HG02840 (cell line): ENCODE data around the gene TSKS.

Source experiments
- ATAC-seq: cut with Tn5 transposase; IDR thresholded peaks from one replicate; pipeline ENCODE4 v1.9.1; 2021; ENCODE audit warnings: mild to moderate bottlenecking, moderate library complexity, moderate number of reproducible peaks; ENCODE audit not compliant: unreplicated experiment, low FRiP score

The TSKS gene

GRCh38 chr19:49763230-49763629, at the start of gene TSKS:
TSKS (minus strand) TSS chr19:49763306; CDS start chr19:49763247, 59 bp downstream.
- ATAC-seq = no peak

- no peak for ATAC-seq
These were observed 49.4 kb upstream of the TSKS start for GRCh38 chr19:49812452-49812996.

GRCh38 chr19:49811328-49811727, 48.2 kb upstream of the TSKS start:
- no peak for ATAC-seq

- no peak for ATAC-seq
These were observed 46.9 kb upstream of the TSKS start for GRCh38 chr19:49809941-49810389.

GRCh38 chr19:49809160-49809940, 46.2 kb upstream of the TSKS start:
- ATAC-seq = no peak

- ATAC-seq = no peak
These were observed 45.6 kb upstream of the TSKS start for GRCh38 chr19:49808711-49809159.

- no peak for ATAC-seq
These were observed 45.0 kb upstream of the TSKS start for GRCh38 chr19:49807904-49808675.

GRCh38 chr19:49807058-49807903, 44.2 kb upstream of the TSKS start:
- no peak for ATAC-seq

GRCh38 chr19:49806620-49806959, 43.5 kb upstream of the TSKS start:
- ATAC-seq = no peak

- ATAC-seq = no peak
These were observed 42.9 kb upstream of the TSKS start for GRCh38 chr19:49805822-49806619.

- ATAC-seq = no peak
These were observed 40.4 kb upstream of the TSKS start for GRCh38 chr19:49803529-49803856.

- no peak for ATAC-seq
These were observed 39.9 kb upstream of the TSKS start for GRCh38 chr19:49802836-49803528.

- no peak for ATAC-seq
These were observed 39.0 kb upstream of the TSKS start for GRCh38 chr19:49801966-49802661.

- no peak for ATAC-seq
These were observed 38.3 kb upstream of the TSKS start for GRCh38 chr19:49801401-49801888.

- no peak for ATAC-seq
These were observed 37.7 kb upstream of the TSKS start for GRCh38 chr19:49800771-49801170.

- no peak for ATAC-seq
These were observed 36.8 kb upstream of the TSKS start for GRCh38 chr19:49799798-49800376.

- no peak for ATAC-seq
These were observed 36.2 kb upstream of the TSKS start for GRCh38 chr19:49799271-49799797.

- ATAC-seq = no peak
These were observed 35.5 kb upstream of the TSKS start for GRCh38 chr19:49798574-49798973.
